HepG2 (cell line): ENCODE results near the gene GGA1. TPM values are rescaled to one million over a fixed set of nuclear protein-coding genes. Genes with fewer than 3 reads are reported as not detected.

Source experiments
- BRD4 ChIP-seq: sonication (generic); formaldehyde crosslinking; IDR thresholded peaks from 2 replicates; pipeline ENCODE4 v1.4.0; 2020; ENCODE audit warnings: missing genetic modification reagents
- E2F1 ChIP-seq: sonication (generic); formaldehyde crosslinking; IDR thresholded peaks from 2 replicates; pipeline ENCODE4 v1.5.0; 2020; ENCODE audit warnings: missing genetic modification reagents
- ERF ChIP-seq: IDR thresholded peaks from 2 replicates; pipeline ENCODE4 v1.6.1; 2018; ENCODE audit warnings: missing biosample characterization, missing genetic modification reagents
- FOXC1 ChIP-seq: sonication (generic); formaldehyde crosslinking; IDR thresholded peaks from 2 replicates; pipeline ENCODE4 v1.8.0; 2022; ENCODE audit warnings: mild to moderate bottlenecking, missing genetic modification reagents, borderline replicate concordance
- IKZF5 ChIP-seq: IDR thresholded peaks from 2 replicates; pipeline ENCODE4 v1.6.1; 2018; ENCODE audit warnings: missing genetic modification reagents, mild to moderate bottlenecking, missing compliant biosample characterization
- MED13 ChIP-seq: sonication (generic); formaldehyde crosslinking; IDR thresholded peaks from 2 replicates; pipeline ENCODE4 v1.5.0; 2020; ENCODE audit warnings: missing genetic modification reagents
- MXD4 ChIP-seq: IDR thresholded peaks from 2 replicates; pipeline ENCODE4 v1.6.1; 2016; ENCODE audit warnings: mild to moderate bottlenecking, missing biosample characterization, missing genetic modification reagents
- NBN ChIP-seq: fragments of 450-650 bp; conservative IDR thresholded peaks from 2 replicates; pipeline ENCODE4 v1.6.1; 2017
- NONO ChIP-seq, 2 experiments: fragments of 450-650 bp in 1 of 2; sonication (generic) in 1 of 2; formaldehyde crosslinking in 1 of 2; IDR thresholded peaks in 1 of 2; conservative IDR thresholded peaks in 1 of 2; 2 replicates each; pipeline versions ENCODE4 v1.6.1 to v1.8.0; 2017 to 2022; ENCODE audit warnings: mild to moderate bottlenecking in 1 of 2, missing genetic modification reagents in 1 of 2, moderate library complexity in 1 of 2
- RCOR2 ChIP-seq: IDR thresholded peaks from 2 replicates; pipeline ENCODE4 v1.6.1; 2016; ENCODE audit warnings: missing biosample characterization, missing genetic modification reagents
- SMAD3 ChIP-seq: sonication (generic); formaldehyde crosslinking; IDR thresholded peaks from 2 replicates; pipeline ENCODE4 v1.4.0; 2020; ENCODE audit warnings: missing genetic modification reagents
- SRSF1 ChIP-seq: fragments of 200-400 bp; formaldehyde crosslinking; optimal IDR thresholded peaks from 2 replicates; pipeline ENCODE3; 2017; ENCODE audit warnings: mild to moderate bottlenecking, low read depth, low read length, moderate library complexity
- TEAD2 ChIP-seq: sonication (generic); formaldehyde crosslinking; IDR thresholded peaks from 2 replicates; pipeline ENCODE4 v1.9.0; 2021; ENCODE audit warnings: missing genetic modification reagents
- TP53 ChIP-seq: sonication (generic); formaldehyde crosslinking; conservative IDR thresholded peaks from 2 replicates; pipeline ENCODE4 v1.4.0; 2020; ENCODE audit warnings: missing genetic modification reagents
- ZBTB33 ChIP-seq: sonication (generic); formaldehyde crosslinking; IDR thresholded peaks from 2 replicates; pipeline ENCODE4 v1.4.0; 2020; ENCODE audit warnings: missing genetic modification reagents
- ZNF142 ChIP-seq: sonication (generic); formaldehyde crosslinking; IDR thresholded peaks from 2 replicates; pipeline ENCODE4 v1.4.0; 2020; ENCODE audit warnings: missing genetic modification reagents
- ZNF605 ChIP-seq: sonication (generic); formaldehyde crosslinking; IDR thresholded peaks from 2 replicates; pipeline ENCODE4 v1.8.0; 2022; ENCODE audit warnings: mild to moderate bottlenecking, missing genetic modification reagents
- ZNF713 ChIP-seq: sonication (generic); formaldehyde crosslinking; IDR thresholded peaks from 2 replicates; pipeline ENCODE4 v1.4.0; 2020; ENCODE audit warnings: mild to moderate bottlenecking, missing genetic modification reagents
- ZNF782 ChIP-seq: sonication (generic); formaldehyde crosslinking; IDR thresholded peaks from 2 replicates; pipeline ENCODE4 v1.4.0; 2020; ENCODE audit warnings: missing genetic modification reagents, mild to moderate bottlenecking, borderline replicate concordance
- polyA plus RNA-seq, 8 experiments: library from polyadenylated mRNA; depleted of rRNA in 3 of 8; stranded (reverse) in 7 of 8; unstranded in 1 of 8; fragments of >200 nt; fragmentation: Illumina TruSeq in 4 of 8; extraction: Trizol in 4 of 8; gene quantifications; 2 replicates each; pipeline versions ENCODE4 v1.2.1 to v1.2.3, GENCODE V29; 2011 to 2016; ENCODE audit warnings: low read depth in 4 of 8, missing spikeins in 1 of 8, mixed read lengths in 1 of 8; ENCODE audit not compliant: insufficient read depth in 1 of 8
- total RNA-seq, 5 experiments: library from RNA; depleted of rRNA; stranded (reverse); fragments of >200 nt; fragmentation: Illumina TruSeq; extraction: Trizol; gene quantifications; 2 replicates each; pipeline ENCODE4 v1.2.3, GENCODE V29; 2016; ENCODE audit warnings: low read depth in 1 of 5

Gene GGA1
- total and polyA plus RNA-seq, 2 of the 13 experiments (the other 11 are each of a cell fraction or from before 2014, with no cell fraction given) = 29.1 to 87.2 TPM

- TF ChIP-seq BRD4 (CRISPR knock-in tag) (no peak), NBN (no peak), NONO (IDR thresholded peaks at IDR 0.05) (no peak), NONO (CRISPR knock-in tag; conservative IDR thresholded peaks at IDR 0.05) (peak; percentile 31; the same call in 1 of the 2 replicates), E2F1 (CRISPR knock-in tag) (no peak), ZNF713 (no peak), RCOR2 (CRISPR knock-in tag) (no peak), ERF (CRISPR knock-in tag) (peak; percentile 13; the same call in 1 of the 2 replicates), ZNF142 (CRISPR knock-in tag) (peak; percentile 29; the same call in 1 of the 2 replicates), MED13 (CRISPR knock-in tag) (peak; percentile 1; the same call in 1 of the 2 replicates), FOXC1 (CRISPR knock-in tag) (peak; percentile 19; the same call in 1 of the 2 replicates), TP53 (no peak), ZNF605 (CRISPR knock-in tag) (no peak), SRSF1 (no peak), IKZF5 (peak; percentile 10; the same call in 1 of the 2 replicates), ZNF782 (no peak), TEAD2 (no peak), ZBTB33 (CRISPR knock-in tag) (no peak), SMAD3 (CRISPR knock-in tag) (no peak), MXD4 (CRISPR knock-in tag) (no peak)
Measured at GRCh38 chr22:37562049-37562875, 46.4 kb upstream of the GGA1 start (continued).
